ENCODE data around the gene CDCA4. TPM values are rescaled to one million over a fixed set of nuclear protein-coding genes. Genes with fewer than 3 reads are reported as not detected.

The CDCA4 gene
- polyA plus RNA-seq (2013) = 7.3 TPM

DNA sequence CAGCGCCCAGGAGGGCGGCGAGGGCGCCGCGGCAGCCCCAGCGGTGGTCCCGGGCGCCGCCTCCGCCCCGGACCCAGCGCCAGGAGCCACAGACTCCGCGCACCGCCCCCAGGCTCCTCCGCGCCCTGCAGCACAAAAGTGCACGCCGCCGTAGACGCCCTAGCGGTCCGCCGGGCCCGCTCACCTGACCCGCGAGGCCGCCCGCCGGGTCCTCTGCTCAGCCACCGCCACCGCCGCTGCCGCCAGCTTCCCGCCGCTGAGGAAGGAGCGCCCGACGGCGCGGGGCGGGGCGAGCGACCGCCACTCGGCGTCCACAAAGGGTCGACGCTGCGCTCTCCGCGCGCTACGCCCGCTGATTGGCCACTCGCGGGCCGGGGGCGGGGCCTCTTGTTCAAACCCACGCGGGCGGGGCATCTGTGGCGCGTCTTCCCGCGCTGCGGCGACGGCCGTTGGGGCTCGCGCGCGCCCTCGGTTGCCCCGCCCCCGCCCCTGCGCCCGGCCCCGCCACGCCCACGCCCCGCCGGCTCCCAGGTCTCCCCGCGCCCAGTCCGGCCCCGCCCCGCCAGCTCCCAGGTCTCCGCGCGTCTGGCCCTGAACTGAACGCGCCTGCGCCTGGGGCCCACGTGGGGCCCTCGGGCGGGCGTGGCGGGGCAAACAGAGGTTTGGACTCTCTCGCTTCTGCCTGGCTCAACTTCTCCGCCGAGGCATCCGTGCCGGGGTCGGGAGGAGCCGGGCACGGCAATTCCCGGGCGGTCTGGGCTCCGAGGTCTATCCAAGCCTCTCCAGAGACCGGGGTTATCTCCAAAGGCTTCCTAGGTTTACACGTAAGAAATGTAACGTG, at the start of gene CDCA4:
Gene CDCA4 (minus strand): TSS at position 269 of the 841 bp plus-strand sequence. CDS start 9,154 bp downstream, outside the sequence.
- WGBS (ENCODE audit: insufficient coverage) = 0% methylated on average over 115 of the region's 115 CpGs
- Histone ChIP-seq H3K27ac (ENCODE audit: insufficient read depth in 1 of 2, low read depth in 1 of 2, low read length in 2 of 2, poor library complexity in 1 of 2, severe bottlenecking in 2 of 2) (peak within 1 kb of the TSS; percentile 58 to 81), H3K27me3 (replicated peaks in 2 of 5; ENCODE audit: control insufficient read depth in 4 of 5, insufficient read depth in 5 of 5, low read length in 4 of 5) (no peaks in the 10 kb centered on the region), H3K4me3 (ENCODE audit: control insufficient read depth in 1 of 7, extremely low read depth in 1 of 7, insufficient read depth in 4 of 7, low read depth in 2 of 7, low read length in 6 of 7) (peak within 1 kb of the TSS; percentile 73 to 97 (median 79)), H3K9me3 (ENCODE audit: control extremely low read depth in 1 of 5, control insufficient read depth in 4 of 5, insufficient read depth in 2 of 5, low read depth in 1 of 5, low read length in 4 of 5) (no peaks in the 10 kb centered on the region), H3K4me1 (ENCODE audit: control extremely low read depth in 1 of 4, control insufficient read depth in 4 of 4, insufficient read depth in 4 of 4, low read length in 3 of 4) (peaks cover 7 to 45% (median 35%) of the 10 kb centered on the region in 4 experiments), H3K36me3 (ENCODE audit: control insufficient read depth in 4 of 4, insufficient read depth in 4 of 4, low read length in 3 of 4) (peaks cover 1 to 23% (median 3%) of the 10 kb centered on the region in 4 experiments)
- CTCF ChIA-PET = interaction anchor here (1.1 to 6.7 kb wide), 4 partner anchors 9 to 35 kb away, joined by 3 to 44 read pairs (median 8); partner anchors contain the start of gene CLBA1
- POLR2A ChIA-PET = interaction anchor here (0.7 to 1.3 kb wide), 2 partner anchors 43 to 45 kb away, joined by 3 to 4 read pairs; no protein-coding TSS in a partner anchor
- peak; percentile 93 to 97 (median 96) for DNase-seq

DNA sequence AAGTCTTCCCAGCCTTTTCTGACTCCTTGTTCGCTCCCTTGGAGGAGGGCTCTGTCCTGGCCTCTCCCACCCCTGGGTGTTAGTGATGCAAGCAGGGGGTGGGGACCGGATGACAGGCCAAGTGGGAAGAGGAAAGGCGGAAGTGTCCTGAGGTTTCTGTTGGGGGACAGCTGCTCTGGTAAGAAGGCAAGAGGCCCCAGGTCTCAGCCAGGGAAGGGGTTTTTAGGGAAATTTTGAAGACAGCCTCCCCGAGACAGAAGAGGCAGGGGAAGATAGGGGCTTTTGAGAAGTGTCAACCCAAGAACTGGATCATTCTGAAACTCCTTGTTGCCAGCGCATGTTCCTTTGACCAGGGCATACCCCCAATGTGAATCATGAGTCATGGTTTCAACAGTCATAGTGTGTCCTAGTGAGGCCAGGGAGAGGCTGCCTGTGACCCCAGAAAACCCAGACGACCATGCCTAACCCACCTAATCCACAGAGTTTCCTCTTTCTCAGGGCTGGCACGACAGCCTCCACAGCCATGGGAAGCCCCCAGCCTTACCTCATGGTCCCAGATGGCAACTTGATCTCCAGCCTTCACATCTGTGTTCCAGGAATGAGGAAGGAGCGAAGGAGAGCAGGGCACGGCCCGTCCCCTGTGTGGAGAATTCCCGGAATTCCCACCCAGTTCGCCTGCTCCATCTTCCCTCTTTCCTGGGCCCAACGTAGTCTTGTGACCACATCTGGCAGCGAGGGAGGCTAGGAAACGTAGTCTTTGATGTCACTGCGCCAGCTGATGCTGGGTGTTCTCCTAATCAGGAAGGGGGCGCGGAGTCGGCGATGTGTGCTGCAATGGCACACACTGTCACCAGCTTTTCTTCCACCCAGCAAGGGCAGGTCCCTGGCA, 49.2 kb upstream of the CDCA4 start:
- no peaks in the 10 kb centered on the region for H3K36me3 ChIP-seq (ENCODE audit: control insufficient read depth in 4 of 4, insufficient read depth in 4 of 4, low read length in 3 of 4)
- ChIA-PET POLR2A (no interaction called here), CTCF (interaction anchor here (7.6 to 8.6 kb wide), 3 partner anchors 9 to 23 kb away, joined by 49 to 143 read pairs (median 86); partner anchors contain the start of gene GPR132)
- H3K9me3 ChIP-seq (ENCODE audit: control extremely low read depth in 1 of 5, control insufficient read depth in 4 of 5, insufficient read depth in 2 of 5, low read depth in 1 of 5, low read length in 4 of 5) = no peaks in the 10 kb centered on the region
- WGBS (ENCODE audit: insufficient coverage) = 70% methylated on average over 19 of the region's 20 CpGs
- peaks cover 3 to 62% (median 57%) of the 10 kb centered on the region in 4 experiments for H3K4me1 ChIP-seq (ENCODE audit: control extremely low read depth in 1 of 4, control insufficient read depth in 4 of 4, insufficient read depth in 4 of 4, low read length in 3 of 4)
- DNase-seq = peak; percentile 69 to 94 (median 94)
- peak overlapping the region in 2 of 7 experiments; percentile 7 to 10 for H3K4me3 ChIP-seq (ENCODE audit: control insufficient read depth in 1 of 7, extremely low read depth in 1 of 7, insufficient read depth in 4 of 7, low read depth in 2 of 7, low read length in 6 of 7)
- peak overlapping the region in 1 of 2 experiments; percentile 54 for H3K27ac ChIP-seq (ENCODE audit: insufficient read depth in 1 of 2, low read depth in 1 of 2, low read length in 2 of 2, poor library complexity in 1 of 2, severe bottlenecking in 2 of 2)
- no peaks in the 10 kb centered on the region for H3K27me3 ChIP-seq (replicated peaks in 2 of 5; ENCODE audit: control insufficient read depth in 4 of 5, insufficient read depth in 5 of 5, low read length in 4 of 5)

DNA sequence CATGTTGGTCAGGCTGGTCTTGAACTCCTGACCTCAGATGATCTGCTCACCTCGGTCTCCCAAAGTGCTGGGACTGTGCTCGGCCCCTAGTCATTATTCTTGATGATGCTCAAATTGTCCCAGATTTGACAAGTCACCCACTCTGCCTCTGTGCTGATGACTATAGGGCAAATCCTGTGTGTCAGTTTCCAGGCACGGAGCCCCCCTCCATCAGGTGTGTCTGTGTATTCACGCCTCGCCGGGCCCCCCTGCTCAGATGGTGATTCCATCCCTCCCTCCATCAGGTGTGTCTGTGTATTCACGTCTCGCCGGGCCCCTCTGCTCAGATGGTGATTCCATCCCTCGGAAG, 48.6 kb upstream of the CDCA4 start:
- DNase-seq = no peak
- Histone ChIP-seq H3K27ac (ENCODE audit: insufficient read depth in 1 of 2, low read depth in 1 of 2, low read length in 2 of 2, poor library complexity in 1 of 2, severe bottlenecking in 2 of 2) (peak overlapping the region in 1 of 2 experiments; percentile 54), H3K27me3 (replicated peaks in 2 of 5; ENCODE audit: control insufficient read depth in 4 of 5, insufficient read depth in 5 of 5, low read length in 4 of 5) (no peaks in the 10 kb centered on the region), H3K4me1 (ENCODE audit: control extremely low read depth in 1 of 4, control insufficient read depth in 4 of 4, insufficient read depth in 4 of 4, low read length in 3 of 4) (peaks cover 3 to 64% (median 59%) of the 10 kb centered on the region in 4 experiments), H3K9me3 (ENCODE audit: control extremely low read depth in 1 of 5, control insufficient read depth in 4 of 5, insufficient read depth in 2 of 5, low read depth in 1 of 5, low read length in 4 of 5) (no peaks in the 10 kb centered on the region), H3K4me3 (ENCODE audit: control insufficient read depth in 1 of 7, extremely low read depth in 1 of 7, insufficient read depth in 4 of 7, low read depth in 2 of 7, low read length in 6 of 7) (no peak overlapping the region), H3K36me3 (ENCODE audit: control insufficient read depth in 4 of 4, insufficient read depth in 4 of 4, low read length in 3 of 4) (no peaks in the 10 kb centered on the region)
- ChIA-PET CTCF (no interaction called here), POLR2A (no interaction called here)
- 97% methylated on average over 9 of the region's 10 CpGs for WGBS (ENCODE audit: insufficient coverage)

DNA sequence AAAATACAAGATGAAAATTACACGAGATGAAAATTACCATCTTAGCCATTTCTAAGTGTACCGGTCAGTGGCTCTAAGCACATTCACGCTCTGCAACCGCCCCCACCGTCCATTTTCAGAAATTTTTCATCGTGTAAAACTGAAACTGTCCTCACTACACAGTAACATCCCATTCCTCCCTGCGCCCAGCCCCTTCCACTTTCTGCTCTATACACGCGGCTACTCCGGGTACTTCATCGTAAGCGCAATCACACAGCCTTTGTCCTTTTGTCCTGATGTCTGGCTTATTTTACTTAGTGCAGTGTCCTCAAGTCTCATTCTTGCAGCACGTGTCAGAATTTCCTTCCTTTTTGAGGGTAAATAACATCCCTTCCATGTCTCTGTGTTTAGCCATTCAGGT, 47.9 kb upstream of the CDCA4 start:
- WGBS (ENCODE audit: insufficient coverage) = 91% methylated on average over 7 of the region's 13 CpGs
- Histone ChIP-seq H3K27me3 (replicated peaks in 2 of 5; ENCODE audit: control insufficient read depth in 4 of 5, insufficient read depth in 5 of 5, low read length in 4 of 5) (no peaks in the 10 kb centered on the region), H3K4me1 (ENCODE audit: control extremely low read depth in 1 of 4, control insufficient read depth in 4 of 4, insufficient read depth in 4 of 4, low read length in 3 of 4) (peaks cover 5 to 67% (median 62%) of the 10 kb centered on the region in 4 experiments), H3K4me3 (ENCODE audit: control insufficient read depth in 1 of 7, extremely low read depth in 1 of 7, insufficient read depth in 4 of 7, low read depth in 2 of 7, low read length in 6 of 7) (no peak overlapping the region), H3K27ac (ENCODE audit: insufficient read depth in 1 of 2, low read depth in 1 of 2, low read length in 2 of 2, poor library complexity in 1 of 2, severe bottlenecking in 2 of 2) (no peak overlapping the region), H3K9me3 (ENCODE audit: control extremely low read depth in 1 of 5, control insufficient read depth in 4 of 5, insufficient read depth in 2 of 5, low read depth in 1 of 5, low read length in 4 of 5) (no peaks in the 10 kb centered on the region), H3K36me3 (ENCODE audit: control insufficient read depth in 4 of 4, insufficient read depth in 4 of 4, low read length in 3 of 4) (no peaks in the 10 kb centered on the region)
- no peak for DNase-seq
- ChIA-PET POLR2A (no interaction called here), CTCF (no interaction called here)

DNA sequence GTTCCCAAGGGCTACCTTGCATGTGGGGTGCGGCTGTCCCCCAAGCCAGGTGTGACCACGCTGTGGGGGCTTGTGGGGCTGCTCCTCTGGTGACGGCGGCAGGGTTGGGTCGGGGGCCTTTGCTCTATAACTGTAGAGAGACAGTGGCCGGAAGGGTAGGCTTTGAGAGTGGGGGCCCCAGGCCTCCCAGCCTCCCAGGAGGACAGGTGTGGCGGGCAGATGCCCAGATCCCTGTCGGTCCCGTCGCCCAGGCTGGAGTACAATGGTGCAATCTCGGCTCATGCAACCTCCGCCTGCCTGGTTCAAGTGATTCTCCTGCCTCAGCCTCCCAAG, 47.1 kb upstream of the CDCA4 start:
- H3K27ac ChIP-seq (ENCODE audit: insufficient read depth in 1 of 2, low read depth in 1 of 2, low read length in 2 of 2, poor library complexity in 1 of 2, severe bottlenecking in 2 of 2) = no peak overlapping the region
- H3K4me1 ChIP-seq (ENCODE audit: control extremely low read depth in 1 of 4, control insufficient read depth in 4 of 4, insufficient read depth in 4 of 4, low read length in 3 of 4) = peaks cover 8 to 76% (median 68%) of the 10 kb centered on the region in 4 experiments

DNA sequence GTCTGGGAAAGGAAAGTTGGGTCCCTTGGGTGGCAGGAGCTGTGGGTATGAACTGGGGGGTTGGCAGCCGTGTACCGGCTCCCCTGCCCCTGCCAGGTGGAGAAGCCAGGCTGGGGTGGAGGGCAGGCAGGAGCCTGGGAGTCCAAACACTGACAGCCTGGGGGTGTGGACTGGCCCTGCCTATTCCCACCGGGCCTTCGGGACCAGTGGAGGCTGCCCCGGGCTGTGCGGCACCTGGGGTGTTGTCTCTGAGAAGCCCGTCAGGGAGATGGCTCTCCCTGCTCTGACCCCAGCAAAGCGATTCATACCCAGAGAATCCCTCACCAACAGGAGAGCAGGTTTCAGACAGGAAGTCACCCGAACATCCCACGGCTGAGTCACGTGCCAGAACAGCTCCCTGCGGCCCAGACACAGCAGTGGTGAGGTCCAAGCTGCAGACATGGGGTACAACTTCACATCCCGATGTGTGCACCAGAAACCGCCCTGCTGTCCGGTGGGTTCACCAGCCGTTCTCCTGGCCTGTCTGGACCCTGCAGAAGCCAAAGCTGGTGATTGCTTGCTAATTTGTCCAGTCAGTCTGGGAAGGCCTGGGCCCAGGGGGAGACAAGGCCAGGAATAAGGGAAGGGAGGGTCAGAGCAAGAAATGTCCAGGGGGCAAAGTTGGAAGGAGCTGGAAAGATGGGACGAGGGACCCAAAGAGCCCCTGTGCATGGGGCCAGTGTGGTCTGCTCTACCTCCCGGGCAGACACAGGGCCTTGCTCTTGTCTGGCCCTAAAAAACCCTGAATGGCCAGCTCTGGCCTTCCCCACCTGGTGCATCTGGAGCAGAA, 46.5 kb upstream of the CDCA4 start:
- no peak overlapping the region for H3K4me3 ChIP-seq (ENCODE audit: control insufficient read depth in 1 of 7, extremely low read depth in 1 of 7, insufficient read depth in 4 of 7, low read depth in 2 of 7, low read length in 6 of 7)
- POLR2A ChIA-PET = interaction anchor here (1.6 kb wide), 1 partner anchor 21 kb away, joined by 4 read pairs; no protein-coding TSS in a partner anchor

More for the DNA sequence above, 47.1 kb upstream of the CDCA4 start:
- Histone ChIP-seq H3K27me3 (replicated peaks in 2 of 5; ENCODE audit: control insufficient read depth in 4 of 5, insufficient read depth in 5 of 5, low read length in 4 of 5) (no peaks in the 10 kb centered on the region), H3K9me3 (ENCODE audit: control extremely low read depth in 1 of 5, control insufficient read depth in 4 of 5, insufficient read depth in 2 of 5, low read depth in 1 of 5, low read length in 4 of 5) (no peaks in the 10 kb centered on the region), H3K36me3 (ENCODE audit: control insufficient read depth in 4 of 4, insufficient read depth in 4 of 4, low read length in 3 of 4) (no peaks in the 10 kb centered on the region), H3K4me3 (ENCODE audit: control insufficient read depth in 1 of 7, extremely low read depth in 1 of 7, insufficient read depth in 4 of 7, low read depth in 2 of 7, low read length in 6 of 7) (no peak overlapping the region)
- WGBS (ENCODE audit: insufficient coverage) = 97% methylated on average over 8 of the region's 12 CpGs
- no peak for DNase-seq
- ChIA-PET CTCF (interaction anchor here (1.1 to 16.8 kb wide), 3 partner anchors 6 to 91 kb away, joined by 3 to 187 read pairs (median 143); no protein-coding TSS in a partner anchor), POLR2A (no interaction called here)

More for the DNA sequence above, 46.5 kb upstream of the CDCA4 start:
- WGBS (ENCODE audit: insufficient coverage) = 57% methylated on average over 10 of the region's 18 CpGs
- Histone ChIP-seq H3K9me3 (ENCODE audit: control extremely low read depth in 1 of 5, control insufficient read depth in 4 of 5, insufficient read depth in 2 of 5, low read depth in 1 of 5, low read length in 4 of 5) (no peaks in the 10 kb centered on the region), H3K27me3 (replicated peaks in 2 of 5; ENCODE audit: control insufficient read depth in 4 of 5, insufficient read depth in 5 of 5, low read length in 4 of 5) (no peaks in the 10 kb centered on the region), H3K27ac (ENCODE audit: insufficient read depth in 1 of 2, low read depth in 1 of 2, low read length in 2 of 2, poor library complexity in 1 of 2, severe bottlenecking in 2 of 2) (no peak overlapping the region), H3K36me3 (ENCODE audit: control insufficient read depth in 4 of 4, insufficient read depth in 4 of 4, low read length in 3 of 4) (no peaks in the 10 kb centered on the region), H3K4me1 (ENCODE audit: control extremely low read depth in 1 of 4, control insufficient read depth in 4 of 4, insufficient read depth in 4 of 4, low read length in 3 of 4) (peaks cover 13 to 82% (median 72%) of the 10 kb centered on the region in 4 experiments)
- CTCF ChIA-PET = interaction anchor here (0.8 to 16.8 kb wide), 5 partner anchors 7 to 91 kb away, joined by 3 to 187 read pairs (median 4); no protein-coding TSS in a partner anchor
- no peak for DNase-seq
